Measurements from ENCODE around the gene HK1. TPM values are rescaled to one million over a fixed set of nuclear protein-coding genes. Genes with fewer than 3 reads are reported as not detected.

HK1 gene
- total and polyA plus RNA-seq, 2 of the 13 experiments (the other 11 are each of a cell fraction or from before 2014, with no cell fraction given), result 0.29 to 1.5 TPM

DNA sequence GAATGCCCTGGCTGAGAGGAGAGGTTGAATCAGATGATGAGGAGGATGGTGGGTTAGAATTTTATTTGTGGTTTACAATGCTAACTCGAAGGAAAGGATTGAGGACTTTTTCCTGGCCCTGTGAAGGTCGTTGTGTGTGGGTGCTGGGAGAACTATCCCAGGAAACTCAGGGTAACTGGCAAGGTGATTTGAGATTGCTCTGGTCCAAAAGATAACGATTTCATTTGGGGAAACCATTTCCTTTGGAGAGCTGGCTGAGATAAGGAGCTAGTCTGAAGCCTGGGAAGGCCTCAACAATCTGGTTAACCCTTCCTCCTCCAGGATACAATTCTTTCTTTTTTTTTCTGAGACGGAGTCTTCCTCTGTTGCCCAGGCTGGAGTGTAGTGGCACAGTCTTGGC lies 33.0 kb downstream of the HK1 start (continued):
- no peak for TF ChIP-seq SRSF9 (IDR thresholded peaks at IDR 0.05; ENCODE audit: borderline replicate concordance, insufficient read depth, low read depth, low read length, poor library complexity, severe bottlenecking)
- no peak for TF ChIP-seq MTF1 (CRISPR knock-in tag; IDR thresholded peaks at IDR 0.05)

- ChIA-PET CTCF (ENCODE audit: low intra/inter-chr PET ratio, low total read pairs) (no interaction called here), POLR2A (no interaction called here)
- peaks cover 2 to 30% of the 10 kb centered on the region in 2 experiments; a peak in 4 of 5 replicates for H3K27me3 ChIP-seq (ENCODE audit: control insufficient read depth in 1 of 2, insufficient read depth in 2 of 2, low read length in 2 of 2)
- no peak overlapping the region for H3K9ac ChIP-seq (ENCODE audit: insufficient read depth, low read depth, low read length)
- intact Hi-C loops (cut with micrococcal nuclease; ENCODE audit: unreplicated experiment), result no loop called here
- in situ Hi-C loops (cut with HindIII; ENCODE audit: extremely low pct_ligation_motif_present, low pct_unique_long_range_greater_than_20kb), result no loop called here
- 0% methylated on average over 4 of the region's 4 CpGs for WGBS (ENCODE audit: low lambda C conversion rate)
- H3K4me1 ChIP-seq (ENCODE audit: insufficient read depth, low read length), result no peaks in the 10 kb centered on the region
- no peak overlapping the region for H3K4me3 ChIP-seq (replicated peaks in 1 of 3; ENCODE audit: insufficient read depth in 1 of 3, low read depth in 2 of 3, low read length in 3 of 3)
- no peak for DNase-seq (ENCODE audit: low spot score)
- no peaks in the 10 kb centered on the region for H3K79me2 ChIP-seq (ENCODE audit: insufficient read depth, low read length)
- no peak overlapping the region for H3K27ac ChIP-seq (ENCODE audit: extremely low read length, insufficient read depth, low read length)
- H3K36me3 ChIP-seq (replicated peaks in 1 of 2; ENCODE audit: control insufficient read depth in 1 of 2, insufficient read depth in 2 of 2, low read length in 2 of 2), result no peaks in the 10 kb centered on the region
- no TSS peak for BruUV-seq (replicated peaks)
- no peaks in the 10 kb centered on the region for H4K20me1 ChIP-seq (ENCODE audit: insufficient read depth, low read length)
- H2AFZ ChIP-seq (ENCODE audit: low read length), result no peak overlapping the region
- no peaks in the 10 kb centered on the region for H3K9me3 ChIP-seq (ENCODE audit: low read length)
- H3K4me2 ChIP-seq (ENCODE audit: low read depth, low read length), result no peak overlapping the region
- no peak for FAIRE-seq
- no peak for ATAC-seq
- TF ChIP-seq ZNF143 (CRISPR knock-in tag; IDR thresholded peaks at IDR 0.05), result no peak
- TF ChIP-seq ZNF543 (CRISPR knock-in tag; IDR thresholded peaks at IDR 0.05), result no peak
- no peak for TF ChIP-seq EEA1 (CRISPR knock-in tag; IDR thresholded peaks at IDR 0.05; ENCODE audit: borderline replicate concordance)
- TF ChIP-seq, protein P1, sequence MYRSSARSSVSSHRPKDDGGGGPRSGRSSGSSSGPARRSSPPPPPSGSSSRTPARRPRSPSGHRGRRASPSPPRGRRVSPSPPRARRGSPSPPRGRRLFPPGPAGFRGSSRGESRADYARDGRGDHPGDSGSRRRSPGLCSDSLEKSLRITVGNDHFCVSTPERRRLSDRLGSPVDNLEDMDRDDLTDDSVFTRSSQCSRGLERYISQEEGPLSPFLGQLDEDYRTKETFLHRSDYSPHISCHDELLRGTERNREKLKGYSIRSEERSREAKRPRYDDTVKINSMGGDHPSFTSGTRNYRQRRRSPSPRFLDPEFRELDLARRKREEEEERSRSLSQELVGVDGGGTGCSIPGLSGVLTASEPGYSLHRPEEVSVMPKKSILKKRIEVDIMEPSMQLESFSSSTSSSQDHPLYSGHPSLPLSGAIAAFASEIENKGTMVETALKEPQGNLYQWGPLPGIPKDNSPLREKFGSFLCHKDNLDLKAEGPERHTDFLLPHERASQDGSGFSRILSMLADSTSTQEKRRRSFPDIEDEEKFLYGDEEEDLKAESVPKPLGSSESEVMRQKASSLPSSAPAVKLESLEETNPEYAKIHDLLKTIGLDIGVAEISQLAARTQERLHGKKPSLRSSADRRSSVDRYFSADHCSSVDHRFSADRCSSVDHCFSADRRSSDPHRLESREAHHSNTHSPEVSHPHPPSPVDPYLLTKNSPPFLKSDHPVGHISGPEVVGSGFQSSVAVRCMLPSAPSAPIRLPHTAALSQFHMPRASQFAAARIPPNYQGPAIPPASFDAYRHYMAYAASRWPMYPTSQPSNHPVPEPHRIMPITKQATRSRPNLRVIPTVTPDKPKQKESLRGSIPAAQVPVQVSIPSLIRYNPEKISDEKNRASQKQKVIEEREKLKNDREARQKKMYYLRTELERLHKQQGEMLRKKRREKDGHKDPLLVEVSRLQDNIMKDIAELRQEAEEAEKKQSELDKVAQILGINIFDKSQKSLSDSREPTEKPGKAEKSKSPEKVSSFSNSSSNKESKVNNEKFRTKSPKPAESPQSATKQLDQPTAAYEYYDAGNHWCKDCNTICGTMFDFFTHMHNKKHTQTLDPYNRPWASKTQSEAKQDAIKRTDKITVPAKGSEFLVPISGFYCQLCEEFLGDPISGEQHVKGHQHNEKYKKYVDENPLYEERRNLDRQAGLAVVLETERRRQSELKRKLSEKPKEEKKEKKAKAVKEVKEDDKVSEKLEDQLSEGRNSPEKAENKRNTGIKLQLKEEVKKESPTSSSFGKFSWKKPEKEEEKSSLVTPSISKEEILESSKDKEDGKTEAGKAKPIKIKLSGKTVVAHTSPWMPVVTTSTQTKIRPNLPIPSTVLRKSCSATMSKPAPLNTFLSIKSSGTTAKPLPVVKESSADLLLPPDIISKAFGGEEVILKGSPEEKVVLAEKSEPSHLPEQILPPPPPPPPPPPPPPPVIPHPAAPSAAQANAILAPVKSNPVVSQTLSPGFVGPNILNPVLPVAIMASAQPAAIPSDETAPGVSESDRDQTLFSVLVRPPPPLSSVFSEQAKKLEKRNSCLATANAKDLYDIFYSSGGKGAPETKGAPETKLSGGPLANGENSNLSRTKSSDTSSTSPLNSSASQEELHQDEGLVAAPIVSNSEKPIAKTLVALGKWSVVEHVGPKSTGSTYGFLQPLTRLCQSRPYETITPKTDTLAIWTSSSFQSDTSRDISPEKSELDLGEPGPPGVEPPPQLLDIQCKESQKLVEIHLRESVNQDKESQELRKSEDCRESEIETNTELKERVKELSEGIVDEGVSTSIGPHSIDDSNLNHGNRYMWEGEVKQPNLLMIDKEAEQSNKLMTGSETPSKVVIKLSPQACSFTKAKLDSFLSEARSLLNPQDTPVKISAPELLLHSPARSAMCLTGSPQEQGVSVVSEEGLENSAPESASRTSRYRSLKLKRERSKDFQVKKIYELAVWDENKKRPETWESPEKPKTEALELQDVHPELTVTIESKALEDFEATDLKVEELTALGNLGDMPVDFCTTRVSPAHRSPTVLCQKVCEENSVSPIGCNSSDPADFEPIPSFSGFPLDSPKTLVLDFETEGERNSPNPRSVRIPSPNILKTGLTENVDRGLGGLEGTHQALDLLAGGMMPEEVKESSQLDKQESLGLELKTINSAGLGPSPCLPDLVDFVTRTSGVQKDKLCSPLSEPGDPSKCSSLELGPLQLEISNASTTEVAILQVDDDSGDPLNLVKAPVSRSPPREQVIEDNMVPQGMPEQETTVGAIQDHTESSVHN (CRISPR knock-in tag; IDR thresholded peaks at IDR 0.05), result no peak
- TF ChIP-seq CC2D1A (CRISPR knock-in tag; IDR thresholded peaks at IDR 0.05), result no peak
- TF ChIP-seq FOXJ3 (CRISPR knock-in tag; IDR thresholded peaks at IDR 0.05; ENCODE audit: borderline replicate concordance), result no peak
- no peak for TF ChIP-seq SRSF4 (IDR thresholded peaks at IDR 0.05; ENCODE audit: low read depth, low read length, poor library complexity, severe bottlenecking)
- TF ChIP-seq ZHX1 (CRISPR knock-in tag; IDR thresholded peaks at IDR 0.05; ENCODE audit: low read depth), result no peak
- no peak for TF ChIP-seq ELF1 (CRISPR knock-in tag; IDR thresholded peaks at IDR 0.05)
- no peak for TF ChIP-seq RFXANK (CRISPR knock-in tag; IDR thresholded peaks at IDR 0.05)
Observed at GRCh38 chr10:69312528-69312927, 34.2 kb downstream of the HK1 start.

Data from HepG2 (cell line).